Thyroid gland (tissue), 4 donors: Measurements from ENCODE around the gene FSIP1.

ENCODE experiments used
- CTCF ChIP-seq, 6 experiments: fragments of 200-600 bp in 3 of 6; fragments of 450-650 bp in 3 of 6; sonication (generic) in 3 of 6; IDR thresholded peaks; one replicate each; pipeline ENCODE4 v1.5.1; 2016 to 2019; ENCODE audit warnings: antibody characterized with exemption in 6 of 6, mild to moderate bottlenecking in 2 of 6, inconsistent platforms in 1 of 6, moderate library complexity in 1 of 6
- POLR2A ChIP-seq, 2 donors: fragments of 450-650 bp; IDR thresholded peaks; one replicate each; pipeline ENCODE4 v1.6.1; 2017; ENCODE audit warnings: antibody characterized with exemption in 2 of 2, mild to moderate bottlenecking in 2 of 2, moderate library complexity in 1 of 2

GRCh38 chr15:39621210-39621609, 161.4 kb downstream of the FSIP1 start:
- no peak for TF ChIP-seq CTCF (IDR thresholded peaks at IDR 0.05)
- TF ChIP-seq POLR2A (IDR thresholded peaks at IDR 0.05), result no peak
